HepG2 (cell line): ENCODE data around the gene ANO1. TPM values are rescaled to one million over a fixed set of nuclear protein-coding genes. Genes with fewer than 3 reads are reported as not detected.

Experiments used
- ARID5B ChIP-seq: IDR thresholded peaks from 2 replicates; pipeline ENCODE4 v1.4.0; 2020; ENCODE audit warnings: mild to moderate bottlenecking, missing genetic modification reagents
- GMEB1 ChIP-seq: sonication (generic); formaldehyde crosslinking; IDR thresholded peaks from 2 replicates; pipeline ENCODE4 v1.5.1; 2020; ENCODE audit warnings: missing genetic modification reagents, mild to moderate bottlenecking, borderline replicate concordance
- HNF1A ChIP-seq, 2 experiments: sonication (generic) in 1 of 2; formaldehyde crosslinking in 1 of 2; IDR thresholded peaks; 2 replicates each; pipeline versions ENCODE4 v1.4.0 to v1.6.1; 2016 to 2020; ENCODE audit warnings: borderline replicate concordance in 1 of 2, low read depth in 1 of 2, mild to moderate bottlenecking in 1 of 2, missing genetic modification reagents in 1 of 2
- IRF1 ChIP-seq: sonication (generic); formaldehyde crosslinking; IDR thresholded peaks from 2 replicates; pipeline ENCODE4 v1.4.0; 2020; ENCODE audit warnings: low read depth, mild to moderate bottlenecking, missing genetic modification reagents
- MYPOP ChIP-seq: sonication (generic); formaldehyde crosslinking; IDR thresholded peaks from 2 replicates; pipeline ENCODE4 v1.8.1; 2023; ENCODE audit warnings: mild to moderate bottlenecking, moderate library complexity, missing genetic modification reagents
- PHF20 ChIP-seq: sonication (generic); formaldehyde crosslinking; IDR thresholded peaks from 2 replicates; pipeline ENCODE4 v1.5.0; 2020; ENCODE audit warnings: mild to moderate bottlenecking, missing genetic modification reagents
- RCOR2 ChIP-seq: IDR thresholded peaks from 2 replicates; pipeline ENCODE4 v1.6.1; 2016; ENCODE audit warnings: missing biosample characterization, missing genetic modification reagents
- TAF1 ChIP-seq: sonication (generic); formaldehyde crosslinking; IDR thresholded peaks from 2 replicates; pipeline ENCODE4 v1.4.0; 2020; ENCODE audit warnings: missing genetic modification reagents
- TEF ChIP-seq: sonication (generic); formaldehyde crosslinking; IDR thresholded peaks from 2 replicates; pipeline ENCODE4 v1.5.0; 2020; ENCODE audit warnings: missing genetic modification reagents
- ZFP82 ChIP-seq: sonication (generic); formaldehyde crosslinking; IDR thresholded peaks from 2 replicates; pipeline ENCODE4 v1.5.1; 2020; ENCODE audit warnings: mild to moderate bottlenecking, missing genetic modification reagents, borderline replicate concordance
- ZMAT5 ChIP-seq: sonication (generic); formaldehyde crosslinking; IDR thresholded peaks from 2 replicates; pipeline ENCODE4 v1.5.0; 2020; ENCODE audit warnings: mild to moderate bottlenecking, low read depth, missing genetic modification reagents, borderline replicate concordance
- ZNF335 ChIP-seq: sonication (generic); formaldehyde crosslinking; IDR thresholded peaks from 2 replicates; pipeline ENCODE4 v1.4.0; 2020; ENCODE audit warnings: missing genetic modification reagents
- polyA plus RNA-seq, 8 experiments: library from polyadenylated mRNA; depleted of rRNA in 3 of 8; stranded (reverse) in 7 of 8; unstranded in 1 of 8; fragments of >200 nt; fragmentation: Illumina TruSeq in 4 of 8; extraction: Trizol in 4 of 8; gene quantifications; 2 replicates each; pipeline versions ENCODE4 v1.2.1 to v1.2.3, GENCODE V29; 2011 to 2016; ENCODE audit warnings: low read depth in 4 of 8, missing spikeins in 1 of 8, mixed read lengths in 1 of 8; ENCODE audit not compliant: insufficient read depth in 1 of 8
- total RNA-seq, 5 experiments: library from RNA; depleted of rRNA; stranded (reverse); fragments of >200 nt; fragmentation: Illumina TruSeq; extraction: Trizol; gene quantifications; 2 replicates each; pipeline ENCODE4 v1.2.3, GENCODE V29; 2016; ENCODE audit warnings: low read depth in 1 of 5

Gene ANO1
- total and polyA plus RNA-seq, 2 of the 13 experiments (the other 11 are each of a cell fraction or from before 2014, with no cell fraction given): not detected

- TF ChIP-seq MYPOP (peak; percentile 31; the same call in 1 of the 2 replicates), ZFP82 (peak; percentile 36; the same call in 1 of the 2 replicates), ZMAT5 (CRISPR knock-in tag) (no peak), PHF20 (CRISPR knock-in tag) (peak; percentile 85), ZNF335 (CRISPR knock-in tag) (0 out of 2 replicates have a peak, but pooled peaks have one; percentile 56), GMEB1 (CRISPR knock-in tag) (peak; percentile 85; the same call in 1 of the 2 replicates), TAF1 (CRISPR knock-in tag) (peak; percentile 83), IRF1 (CRISPR knock-in tag) (no peak), ARID5B (CRISPR knock-in tag) (no peak; the same call in 1 of the 2 replicates), HNF1A (IDR thresholded peaks at IDR 0.05; ENCODE audit: low read depth) (no peak), HNF1A (CRISPR knock-in tag; IDR thresholded peaks at IDR 0.05; ENCODE audit: borderline replicate concordance) (peak; percentile 60; the same call in 1 of the 2 replicates), RCOR2 (peak; percentile 42; the same call in 1 of the 2 replicates), TEF (CRISPR knock-in tag) (peak; percentile 80; the same call in 1 of the 2 replicates)
Observed at GRCh38 chr11:70202920-70203750, 125.0 kb downstream of the ANO1 start, which contains the start of gene FADD (continued).
